Stimulated activated naive CD4-positive, alpha-beta T cell treated with Interleukin-2 at 50 U/mL for 16 hours (primary cell): ENCODE results near the gene SEC14L6.

ENCODE experiments used
- DNase-seq: peaks from one replicate; lab custom pipeline; 2025; lab: John Stamatoyannopoulos, UW

The SEC14L6 gene

GRCh38 chr22:30535182-30535581 is 11.4 kb downstream of the SEC14L6 start:
- no peak for DNase-seq

GRCh38 chr22:30531651-30532608 is 14.6 kb downstream of the SEC14L6 start:
- DNase-seq = no peak

- no peak for DNase-seq
Measured at GRCh38 chr22:30526656-30527055, 19.9 kb downstream of the SEC14L6 start.

- DNase-seq = no peak
Measured at GRCh38 chr22:30523646-30524489, 22.7 kb downstream of the SEC14L6 start.

GRCh38 chr22:30521368-30522156 is 25.0 kb downstream of the SEC14L6 start:
- DNase-seq = no peak

GRCh38 chr22:30519842-30520425 is 26.6 kb downstream of the SEC14L6 start:
- DNase-seq = no peak

GRCh38 chr22:30516731-30517130 is 29.8 kb downstream of the SEC14L6 start:
- DNase-seq = no peak

- no peak for DNase-seq
Measured at GRCh38 chr22:30516273-30516672, 30.3 kb downstream of the SEC14L6 start.

GRCh38 chr22:30514252-30514651 is 32.3 kb downstream of the SEC14L6 start:
- no peak for DNase-seq

- DNase-seq = no peak
Measured at GRCh38 chr22:30513462-30513861, 33.1 kb downstream of the SEC14L6 start.

- no peak for DNase-seq
Measured at GRCh38 chr22:30511911-30512310, 34.6 kb downstream of the SEC14L6 start.

GRCh38 chr22:30511109-30511508 is 35.4 kb downstream of the SEC14L6 start:
- no peak for DNase-seq

- DNase-seq = no peak
Measured at GRCh38 chr22:30508216-30508615, 38.3 kb downstream of the SEC14L6 start.

GRCh38 chr22:30507670-30508069 is 38.9 kb downstream of the SEC14L6 start:
- no peak for DNase-seq

- DNase-seq = no peak
Measured at GRCh38 chr22:30506507-30506968, 40.0 kb downstream of the SEC14L6 start.

- DNase-seq = no peak
Measured at GRCh38 chr22:30503551-30503950, 43.0 kb downstream of the SEC14L6 start.

- no peak for DNase-seq
Measured at GRCh38 chr22:30502911-30503310, 43.6 kb downstream of the SEC14L6 start.

GRCh38 chr22:30502153-30502552 is 44.4 kb downstream of the SEC14L6 start:
- DNase-seq = no peak

GRCh38 chr22:30500628-30501027 is 45.9 kb downstream of the SEC14L6 start:
- no peak for DNase-seq

- no peak for DNase-seq
Measured at GRCh38 chr22:30497466-30498150, 48.9 kb downstream of the SEC14L6 start.
